ENCODE results near the gene IPP.

DNA sequence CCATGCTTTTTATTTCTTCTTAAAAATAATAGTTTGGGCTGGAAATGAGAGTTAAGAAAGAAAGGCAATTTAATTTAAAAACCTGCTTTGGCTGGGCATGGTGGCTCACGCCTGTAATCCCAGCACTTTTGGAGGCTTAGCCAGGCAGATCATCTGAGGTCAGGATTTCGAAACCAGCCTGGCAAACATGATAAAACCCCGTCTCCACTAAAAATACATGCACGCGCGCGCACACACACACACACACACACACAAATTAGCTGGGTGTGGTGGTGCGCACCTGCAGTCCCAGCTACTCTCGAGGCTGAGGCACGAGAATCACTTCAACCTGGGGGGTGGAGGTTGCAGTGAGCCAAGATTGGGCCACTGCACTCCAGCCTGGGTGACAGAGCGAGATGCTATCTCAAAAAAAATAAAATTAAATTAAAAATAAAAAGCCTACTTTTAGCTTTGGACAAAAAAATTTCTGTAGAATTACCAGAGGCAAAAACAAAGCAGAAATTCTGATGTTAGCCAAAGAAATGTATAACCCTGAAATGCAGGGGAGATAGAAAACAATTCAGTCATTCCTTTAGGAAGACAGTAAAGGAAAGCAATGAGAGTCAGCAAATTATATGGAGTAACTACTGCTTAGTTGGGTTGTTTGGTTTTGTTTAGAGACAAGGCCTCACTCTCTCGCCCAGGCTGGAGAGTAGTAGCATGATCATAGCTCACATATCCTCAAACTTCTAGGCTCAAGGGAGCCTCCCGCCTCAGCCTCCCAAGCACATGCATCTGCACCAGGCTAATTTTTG lies 15.7 kb upstream of the IPP start:
- TF ChIP-seq, protein P1, sequence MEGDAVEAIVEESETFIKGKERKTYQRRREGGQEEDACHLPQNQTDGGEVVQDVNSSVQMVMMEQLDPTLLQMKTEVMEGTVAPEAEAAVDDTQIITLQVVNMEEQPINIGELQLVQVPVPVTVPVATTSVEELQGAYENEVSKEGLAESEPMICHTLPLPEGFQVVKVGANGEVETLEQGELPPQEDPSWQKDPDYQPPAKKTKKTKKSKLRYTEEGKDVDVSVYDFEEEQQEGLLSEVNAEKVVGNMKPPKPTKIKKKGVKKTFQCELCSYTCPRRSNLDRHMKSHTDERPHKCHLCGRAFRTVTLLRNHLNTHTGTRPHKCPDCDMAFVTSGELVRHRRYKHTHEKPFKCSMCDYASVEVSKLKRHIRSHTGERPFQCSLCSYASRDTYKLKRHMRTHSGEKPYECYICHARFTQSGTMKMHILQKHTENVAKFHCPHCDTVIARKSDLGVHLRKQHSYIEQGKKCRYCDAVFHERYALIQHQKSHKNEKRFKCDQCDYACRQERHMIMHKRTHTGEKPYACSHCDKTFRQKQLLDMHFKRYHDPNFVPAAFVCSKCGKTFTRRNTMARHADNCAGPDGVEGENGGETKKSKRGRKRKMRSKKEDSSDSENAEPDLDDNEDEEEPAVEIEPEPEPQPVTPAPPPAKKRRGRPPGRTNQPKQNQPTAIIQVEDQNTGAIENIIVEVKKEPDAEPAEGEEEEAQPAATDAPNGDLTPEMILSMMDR (IDR thresholded peaks at IDR 0.05): no peak
- TF ChIP-seq JUND (IDR thresholded peaks at IDR 0.05) (no peak), CHD2 (IDR thresholded peaks at IDR 0.05; ENCODE audit: low read length, partially characterized antibody) (no peak), SIN3A (IDR thresholded peaks at IDR 0.05; ENCODE audit: borderline replicate concordance, low read depth, low read length) (no peak), EZH2phosphoT487 (IDR thresholded peaks at IDR 0.05; ENCODE audit: borderline replicate concordance, low read depth) (no peak)
- TF ChIP-seq, protein P2, sequence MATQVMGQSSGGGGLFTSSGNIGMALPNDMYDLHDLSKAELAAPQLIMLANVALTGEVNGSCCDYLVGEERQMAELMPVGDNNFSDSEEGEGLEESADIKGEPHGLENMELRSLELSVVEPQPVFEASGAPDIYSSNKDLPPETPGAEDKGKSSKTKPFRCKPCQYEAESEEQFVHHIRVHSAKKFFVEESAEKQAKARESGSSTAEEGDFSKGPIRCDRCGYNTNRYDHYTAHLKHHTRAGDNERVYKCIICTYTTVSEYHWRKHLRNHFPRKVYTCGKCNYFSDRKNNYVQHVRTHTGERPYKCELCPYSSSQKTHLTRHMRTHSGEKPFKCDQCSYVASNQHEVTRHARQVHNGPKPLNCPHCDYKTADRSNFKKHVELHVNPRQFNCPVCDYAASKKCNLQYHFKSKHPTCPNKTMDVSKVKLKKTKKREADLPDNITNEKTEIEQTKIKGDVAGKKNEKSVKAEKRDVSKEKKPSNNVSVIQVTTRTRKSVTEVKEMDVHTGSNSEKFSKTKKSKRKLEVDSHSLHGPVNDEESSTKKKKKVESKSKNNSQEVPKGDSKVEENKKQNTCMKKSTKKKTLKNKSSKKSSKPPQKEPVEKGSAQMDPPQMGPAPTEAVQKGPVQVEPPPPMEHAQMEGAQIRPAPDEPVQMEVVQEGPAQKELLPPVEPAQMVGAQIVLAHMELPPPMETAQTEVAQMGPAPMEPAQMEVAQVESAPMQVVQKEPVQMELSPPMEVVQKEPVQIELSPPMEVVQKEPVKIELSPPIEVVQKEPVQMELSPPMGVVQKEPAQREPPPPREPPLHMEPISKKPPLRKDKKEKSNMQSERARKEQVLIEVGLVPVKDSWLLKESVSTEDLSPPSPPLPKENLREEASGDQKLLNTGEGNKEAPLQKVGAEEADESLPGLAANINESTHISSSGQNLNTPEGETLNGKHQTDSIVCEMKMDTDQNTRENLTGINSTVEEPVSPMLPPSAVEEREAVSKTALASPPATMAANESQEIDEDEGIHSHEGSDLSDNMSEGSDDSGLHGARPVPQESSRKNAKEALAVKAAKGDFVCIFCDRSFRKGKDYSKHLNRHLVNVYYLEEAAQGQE (IDR thresholded peaks at IDR 0.05; ENCODE audit: low read depth, low read length): no peak
